GM18511 (cell line): ENCODE measurements around the gene GLRX3.

Source experiments
- ATAC-seq: cut with Tn5 transposase; IDR thresholded peaks from one replicate; pipeline ENCODE4 v1.9.1; 2021; ENCODE audit warnings: mild to moderate bottlenecking, moderate library complexity; ENCODE audit not compliant: unreplicated experiment

The GLRX3 gene

GRCh38 chr10:130137659-130138478, 1.7 kb downstream of the GLRX3 start:
- ATAC-seq, result no peak

DNA sequence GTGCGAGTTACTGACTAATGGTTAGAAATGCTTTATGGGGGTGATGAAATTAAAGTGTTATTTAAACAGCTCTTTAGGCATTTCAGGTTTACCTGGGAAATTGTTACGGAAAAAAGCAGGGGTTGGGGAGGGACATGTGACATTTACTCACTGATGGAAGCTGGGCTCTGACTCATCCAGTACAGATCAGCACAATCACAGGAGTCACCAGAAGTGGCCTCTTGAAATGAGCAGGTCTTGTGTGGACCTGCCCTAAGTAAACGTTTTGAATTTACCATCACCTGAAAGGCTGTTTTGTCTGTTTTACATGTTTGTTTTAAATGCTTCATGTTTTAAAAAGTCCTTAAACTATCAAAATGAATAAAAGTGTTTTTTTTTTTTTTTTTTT, 2.3 kb downstream of the GLRX3 start:
- ATAC-seq, result no peak

GRCh38 chr10:130140425-130140824, 4.2 kb downstream of the GLRX3 start:
- ATAC-seq, result no peak

DNA sequence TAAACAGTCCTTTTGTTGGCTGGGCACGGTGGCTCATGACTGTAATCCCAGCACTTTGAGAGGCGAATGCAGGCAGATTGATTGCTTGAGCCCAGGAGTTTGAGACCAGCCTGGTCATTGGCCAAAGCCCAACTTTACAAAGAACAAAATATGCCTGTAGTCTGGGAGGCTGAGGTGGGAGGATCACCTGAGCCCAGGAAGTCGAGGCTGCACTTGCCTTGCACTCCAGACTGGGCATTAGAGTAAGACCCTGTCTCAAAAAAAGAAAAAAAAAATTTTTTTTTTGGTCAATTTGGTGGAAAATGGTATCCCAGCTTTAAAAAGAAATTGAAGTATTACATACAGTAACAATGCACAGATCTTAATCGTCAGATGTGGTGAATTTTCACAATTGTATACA, 4.8 kb downstream of the GLRX3 start:
- no peak for ATAC-seq

GRCh38 chr10:130141460-130141859, 5.3 kb downstream of the GLRX3 start:
- ATAC-seq, result peak; percentile 42

DNA sequence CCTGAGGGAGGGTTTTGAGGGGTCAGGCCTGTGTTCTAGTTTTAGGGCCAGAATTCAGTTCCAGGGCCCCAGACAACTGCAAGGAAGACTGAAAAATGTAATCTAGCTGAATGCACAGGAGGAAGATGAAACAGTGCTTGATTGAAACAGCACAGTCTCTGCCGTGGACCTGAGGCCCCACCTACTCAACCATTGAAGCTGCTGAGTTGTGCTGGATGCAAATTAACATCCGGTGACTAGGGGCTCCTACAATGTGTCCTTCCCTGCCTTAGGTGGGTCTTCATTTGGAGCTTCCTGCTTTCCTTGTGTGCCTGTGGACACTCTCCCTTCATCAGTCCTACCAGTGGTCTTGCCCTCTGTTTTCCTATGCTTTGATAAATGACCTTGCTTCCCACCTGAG, 5.7 kb downstream of the GLRX3 start:
- peak; percentile 86 for ATAC-seq

- no peak for ATAC-seq
Measured at GRCh38 chr10:130146042-130146441, 9.9 kb downstream of the GLRX3 start.

- ATAC-seq, result no peak
Measured at GRCh38 chr10:130159192-130159794, 23.1 kb downstream of the GLRX3 start.

DNA sequence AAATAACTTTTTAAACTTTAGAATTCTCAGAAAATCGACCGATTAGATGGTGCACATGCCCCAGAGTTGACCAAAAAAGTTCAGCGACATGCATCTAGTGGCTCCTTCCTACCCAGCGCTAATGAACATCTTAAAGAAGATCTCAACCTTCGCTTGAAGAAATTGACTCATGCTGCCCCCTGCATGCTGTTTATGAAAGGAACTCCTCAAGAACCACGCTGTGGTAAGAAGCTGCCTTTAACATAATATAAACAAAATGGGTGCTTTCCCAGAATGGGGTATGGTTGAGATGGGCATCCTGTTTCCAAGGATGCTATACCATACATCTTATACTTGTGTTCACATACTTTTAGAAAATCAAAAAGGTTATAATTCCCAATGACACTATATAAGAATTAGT, 24.6 kb downstream of the GLRX3 start:
- no peak for ATAC-seq

- no peak for ATAC-seq
Measured at GRCh38 chr10:130161331-130161730, 25.1 kb downstream of the GLRX3 start.

GRCh38 chr10:130167193-130167592, 31.0 kb downstream of the GLRX3 start:
- ATAC-seq, result no peak

DNA sequence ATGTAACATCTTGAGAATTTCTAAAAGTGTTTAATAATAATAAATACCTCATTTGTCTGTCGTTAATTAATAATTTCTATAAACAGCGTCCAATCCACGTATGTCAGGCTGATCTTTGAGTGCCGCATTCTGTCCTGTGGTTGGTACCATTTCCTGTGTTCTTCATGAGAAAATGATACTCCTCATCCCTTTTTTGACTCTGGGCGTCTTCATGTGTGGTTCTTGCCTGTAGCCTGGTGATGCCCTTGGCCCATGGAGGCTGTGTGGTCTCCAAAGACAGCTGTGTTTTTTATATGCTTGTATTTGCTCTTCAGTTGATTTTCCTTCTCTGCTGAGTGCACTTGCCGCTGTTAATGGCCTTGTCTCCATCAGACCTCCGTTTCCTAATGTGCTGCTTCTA, 31.5 kb downstream of the GLRX3 start:
- no peak for ATAC-seq

- no peak for ATAC-seq
Measured at GRCh38 chr10:130169136-130169859, 33.1 kb downstream of the GLRX3 start.

GRCh38 chr10:130171196-130171595, 35.0 kb downstream of the GLRX3 start:
- no peak for ATAC-seq

GRCh38 chr10:130174328-130174727, 38.1 kb downstream of the GLRX3 start:
- no peak for ATAC-seq

DNA sequence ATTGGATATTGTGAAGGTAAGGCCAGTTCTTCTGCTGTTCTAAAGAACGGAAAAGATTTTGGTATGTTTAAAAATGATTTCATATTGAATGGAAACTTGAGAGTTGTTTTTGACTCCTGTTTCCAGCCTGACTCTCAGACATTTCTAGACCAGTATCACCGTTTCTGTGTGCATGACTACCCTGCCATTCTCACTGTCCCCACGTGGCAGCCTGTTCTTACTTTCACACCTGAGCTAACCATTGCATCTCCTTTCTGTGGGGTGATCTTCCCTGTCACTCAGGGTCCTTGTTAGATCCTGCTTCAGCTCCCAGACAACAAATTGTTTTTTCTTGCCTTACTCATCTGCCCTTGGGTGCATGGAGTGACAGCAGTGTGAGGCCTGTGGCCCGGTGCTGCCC, 38.9 kb downstream of the GLRX3 start:
- ATAC-seq, result no peak

DNA sequence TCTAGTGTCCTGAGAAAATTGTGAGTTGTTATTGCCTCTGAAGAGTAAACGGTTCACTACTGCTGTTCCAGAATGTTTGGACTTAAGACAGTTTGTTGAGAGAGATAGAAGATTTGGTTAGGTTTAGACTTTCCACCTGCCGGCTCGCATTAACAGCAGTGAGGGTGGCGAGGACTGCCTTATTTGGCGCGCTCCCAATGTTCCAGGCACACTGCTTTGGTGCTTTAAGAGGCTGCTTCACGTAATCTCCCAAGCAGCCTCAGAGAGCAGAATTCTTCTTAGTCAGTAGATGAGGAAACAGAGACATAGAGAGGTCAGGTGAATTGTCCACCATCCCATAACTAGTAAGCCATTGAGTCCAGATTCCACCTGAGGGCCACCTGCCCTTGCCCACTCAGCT, 41.1 kb downstream of the GLRX3 start:
- no peak for ATAC-seq

- ATAC-seq, result no peak
Measured at GRCh38 chr10:130179640-130180039, 43.4 kb downstream of the GLRX3 start.

DNA sequence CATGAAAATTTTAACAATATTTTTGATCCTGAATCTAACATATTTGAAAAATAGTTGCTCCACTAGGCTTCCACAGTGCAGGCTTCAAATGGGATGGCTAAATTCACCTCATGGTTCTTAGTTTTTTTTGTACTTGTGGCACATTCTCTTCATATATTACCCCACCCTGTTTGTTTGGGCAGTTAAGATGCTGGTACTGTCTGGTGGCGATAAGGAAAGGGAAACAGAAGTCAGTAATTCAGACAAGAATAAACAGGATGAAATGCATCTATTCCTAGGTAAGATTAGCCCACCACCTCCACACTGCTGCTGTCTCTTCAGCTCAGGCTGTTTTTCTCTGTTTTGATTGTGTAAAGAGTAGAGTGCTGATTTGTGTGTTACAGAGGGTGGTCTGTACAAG, 44.2 kb downstream of the GLRX3 start:
- no peak for ATAC-seq

GRCh38 chr10:130181858-130182257, 45.7 kb downstream of the GLRX3 start:
- no peak for ATAC-seq

GRCh38 chr10:130185591-130185990, 49.4 kb downstream of the GLRX3 start:
- no peak for ATAC-seq
